T-helper 1 cell treated with Interleukin-12 subunit alpha and Interleukin-12 subunit beta and Interleukin-4 antibody, amounts not matched to agents 30 μg/mL and 1 μg/mL, for 36 hours (primary cell): ENCODE measurements around the gene IL18R1.

ENCODE experiments used
- H3K27ac Mint-ChIP-seq: one replicate; pipeline ENCODE4 v1.8.0; 2021; ENCODE audit warnings: mild to moderate bottlenecking, mixed read lengths
- H3K27me3 Mint-ChIP-seq: one replicate; pipeline ENCODE4 v1.8.0; 2021; ENCODE audit warnings: low read depth, mixed read lengths
- H3K36me3 Mint-ChIP-seq: one replicate; pipeline ENCODE4 v1.8.0; 2021; ENCODE audit warnings: low read depth, mixed read lengths
- H3K4me1 Mint-ChIP-seq: one replicate; pipeline ENCODE4 v1.8.0; 2021; ENCODE audit warnings: low read depth, mixed read lengths
- H3K4me3 Mint-ChIP-seq: one replicate; pipeline ENCODE4 v1.8.0; 2021; ENCODE audit warnings: mild to moderate bottlenecking, moderate library complexity, mixed read lengths
- H3K9me3 Mint-ChIP-seq: one replicate; pipeline ENCODE4 v1.8.0; 2021; ENCODE audit warnings: mixed read lengths

Gene IL18R1

GRCh38 chr2:102424754-102425153 is 69.2 kb downstream of the IL18R1 start:
- Mint-ChIP-seq H3K4me3 (peak overlapping the region; percentile 40), H3K36me3 (peaks cover 76% of the 10 kb centered on the region), H3K27ac (peak overlapping the region; percentile 74), H3K27me3 (no peaks in the 10 kb centered on the region), H3K9me3 (peaks cover 9% of the 10 kb centered on the region), H3K4me1 (peaks cover 85% of the 10 kb centered on the region)

GRCh38 chr2:102425441-102426132 is 70.0 kb downstream of the IL18R1 start:
- Mint-ChIP-seq H3K27ac (peak overlapping the region; percentile 17), H3K9me3 (peaks cover 10% of the 10 kb centered on the region), H3K36me3 (peaks cover 77% of the 10 kb centered on the region), H3K4me3 (peak overlapping the region; percentile 3), H3K4me1 (peaks cover 87% of the 10 kb centered on the region), H3K27me3 (no peaks in the 10 kb centered on the region)

DNA sequence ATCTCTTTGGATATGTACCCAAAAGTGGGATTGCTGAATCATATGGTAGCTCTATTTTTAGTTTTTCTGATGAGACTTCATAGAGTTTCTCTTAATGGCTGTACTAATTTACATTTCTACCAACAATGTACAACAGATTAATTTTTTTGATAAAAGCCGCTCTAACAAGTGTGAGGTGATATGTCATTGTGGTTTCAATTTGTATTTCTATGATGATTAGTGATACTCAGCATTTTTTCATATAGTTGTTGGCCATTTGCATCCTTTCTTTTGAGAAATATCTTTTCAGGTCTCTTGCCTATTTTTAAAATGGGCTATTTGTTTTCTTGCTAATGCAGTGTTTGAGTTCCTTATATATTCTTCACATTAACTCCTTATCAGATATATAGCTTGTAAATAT is 71.7 kb downstream of the IL18R1 start:
- H3K27ac Mint-ChIP-seq, result peak overlapping the region; percentile 15
- no peaks in the 10 kb centered on the region for H3K27me3 Mint-ChIP-seq
- peaks cover 74% of the 10 kb centered on the region for H3K36me3 Mint-ChIP-seq

DNA sequence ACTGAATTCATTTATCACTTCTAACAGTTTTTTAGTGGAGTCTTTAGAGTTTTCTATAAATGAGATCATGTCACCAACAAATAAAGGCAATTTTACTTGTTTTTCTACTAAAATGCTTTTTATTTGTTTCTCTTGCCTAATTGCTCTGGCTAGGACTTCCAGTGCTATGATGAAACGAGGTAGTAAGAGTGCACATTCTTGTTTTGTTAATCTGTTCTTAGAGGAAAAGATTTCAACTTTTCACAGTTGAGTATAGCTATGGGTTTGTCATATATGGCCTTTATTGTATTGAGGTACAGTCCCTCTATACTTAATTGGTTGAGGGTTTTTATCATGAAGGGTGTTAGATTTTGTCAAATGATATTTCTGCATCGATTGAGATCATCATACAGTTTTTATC is 73.0 kb downstream of the IL18R1 start:
- no peaks in the 10 kb centered on the region for H3K27me3 Mint-ChIP-seq
- H3K4me1 Mint-ChIP-seq, result peaks cover 72% of the 10 kb centered on the region
- H3K36me3 Mint-ChIP-seq, result peaks cover 69% of the 10 kb centered on the region

More for the DNA sequence above, 71.7 kb downstream of the IL18R1 start:
- H3K4me1 Mint-ChIP-seq, result peaks cover 79% of the 10 kb centered on the region
- peak overlapping the region; percentile 39 for H3K4me3 Mint-ChIP-seq
- H3K9me3 Mint-ChIP-seq, result peaks cover 10% of the 10 kb centered on the region

DNA sequence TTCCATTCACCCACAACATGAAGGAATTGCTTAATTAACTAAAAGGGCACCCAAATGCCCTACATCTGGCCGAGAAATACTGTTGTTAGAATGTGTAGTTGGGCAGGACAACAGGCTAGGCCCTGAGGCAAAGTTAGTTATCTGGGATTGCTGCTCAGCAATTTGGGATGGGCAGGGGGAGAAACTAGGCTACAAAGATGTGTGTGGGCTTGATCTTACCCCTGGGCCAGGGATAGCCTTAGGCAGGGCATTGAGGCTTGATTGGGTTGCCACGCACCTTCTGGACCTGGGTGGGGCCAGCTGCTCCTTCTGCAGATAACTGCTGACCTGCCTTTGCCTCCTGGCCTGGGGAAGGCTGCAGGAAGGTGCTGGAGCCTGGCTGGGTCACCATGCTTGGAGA is 76.8 kb downstream of the IL18R1 start:
- no peak overlapping the region for H3K27ac Mint-ChIP-seq
- H3K36me3 Mint-ChIP-seq, result peaks cover 63% of the 10 kb centered on the region
- peaks cover 70% of the 10 kb centered on the region for H3K4me1 Mint-ChIP-seq
- peaks cover 10% of the 10 kb centered on the region for H3K9me3 Mint-ChIP-seq
- H3K4me3 Mint-ChIP-seq, result no peak overlapping the region
- no peaks in the 10 kb centered on the region for H3K27me3 Mint-ChIP-seq

More for the DNA sequence above, 73.0 kb downstream of the IL18R1 start:
- peak overlapping the region; percentile 45 for H3K27ac Mint-ChIP-seq
- H3K9me3 Mint-ChIP-seq, result peaks cover 10% of the 10 kb centered on the region
- peak overlapping the region; percentile 57 for H3K4me3 Mint-ChIP-seq

DNA sequence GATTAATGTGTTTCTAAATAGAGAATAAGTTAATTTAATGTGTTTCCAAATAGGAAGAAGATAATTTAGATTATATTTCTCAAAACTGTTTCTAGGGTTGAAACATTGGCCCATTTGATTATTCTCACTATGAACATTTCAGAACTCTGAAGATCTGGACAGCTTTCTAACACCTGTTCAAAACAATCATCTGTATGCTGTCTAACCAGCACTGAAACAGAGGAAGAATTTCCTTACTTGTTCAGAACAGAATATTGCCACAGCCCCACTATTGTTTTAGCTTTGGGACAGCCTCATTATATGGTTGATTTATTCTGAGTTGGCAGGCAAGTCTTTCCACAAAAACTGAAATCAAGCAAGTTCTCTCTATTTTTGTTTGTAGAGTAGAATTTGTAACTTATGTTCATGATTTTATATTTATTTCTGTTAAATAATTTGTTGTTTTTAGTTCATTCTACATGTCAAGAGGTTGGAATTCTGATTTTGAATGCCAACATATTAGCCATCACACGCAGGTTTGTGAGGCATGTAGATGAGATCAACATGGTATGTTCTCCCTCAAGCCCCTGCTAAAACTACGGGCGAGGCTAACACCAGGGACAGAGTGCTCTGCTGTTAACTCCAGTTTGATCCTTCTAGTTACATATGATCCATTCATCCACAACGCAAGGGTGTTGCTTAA is 78.5 kb downstream of the IL18R1 start:
- Mint-ChIP-seq H3K27ac (no peak overlapping the region), H3K9me3 (peaks cover 5% of the 10 kb centered on the region), H3K27me3 (no peaks in the 10 kb centered on the region), H3K36me3 (peaks cover 47% of the 10 kb centered on the region), H3K4me3 (no peak overlapping the region), H3K4me1 (peaks cover 54% of the 10 kb centered on the region)

DNA sequence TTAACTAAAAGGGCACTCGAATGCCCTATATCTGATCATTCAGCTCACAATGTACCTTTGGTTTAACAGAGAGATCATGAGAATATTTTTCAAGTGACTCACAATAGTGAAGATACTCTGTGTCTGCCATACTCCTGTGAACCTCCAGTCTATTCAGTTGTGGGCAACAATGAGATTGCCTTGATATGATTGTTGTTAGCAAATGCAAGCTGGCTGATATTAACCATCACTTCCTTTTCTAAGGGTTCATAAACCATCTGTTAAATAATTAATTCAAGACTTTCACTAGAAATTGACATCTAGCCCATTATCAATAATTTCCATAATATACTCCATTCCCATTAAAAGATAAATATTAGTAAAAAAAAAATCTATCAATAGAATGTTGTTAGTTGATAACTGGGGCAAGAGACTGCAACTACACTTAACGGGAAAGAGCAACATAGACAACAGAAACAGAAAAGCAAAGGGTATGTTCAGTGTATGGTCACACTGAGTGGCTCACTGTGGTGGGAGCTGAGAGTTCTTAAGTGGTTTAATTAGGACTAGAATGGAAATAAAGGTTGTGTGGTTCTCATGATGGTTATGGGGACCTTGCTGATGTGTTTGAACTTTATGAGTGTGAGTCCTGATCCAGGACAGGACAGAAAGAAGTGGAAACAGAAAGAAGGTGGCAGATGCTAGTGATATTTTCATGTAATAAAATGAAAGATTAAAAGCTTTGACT is 79.2 kb downstream of the IL18R1 start:
- Mint-ChIP-seq H3K27ac (peak overlapping the region; percentile 55), H3K4me3 (peak overlapping the region; percentile 16), H3K4me1 (peaks cover 47% of the 10 kb centered on the region), H3K27me3 (no peaks in the 10 kb centered on the region), H3K9me3 (peaks cover under 1% of the 10 kb centered on the region), H3K36me3 (peaks cover 40% of the 10 kb centered on the region)

- Mint-ChIP-seq H3K36me3 (peaks cover 33% of the 10 kb centered on the region), H3K27me3 (no peaks in the 10 kb centered on the region), H3K9me3 (no peaks in the 10 kb centered on the region), H3K4me1 (peaks cover 39% of the 10 kb centered on the region), H3K4me3 (no peak overlapping the region), H3K27ac (peak overlapping the region; percentile 49)
Observed at GRCh38 chr2:102435741-102436140, 80.1 kb downstream of the IL18R1 start.

DNA sequence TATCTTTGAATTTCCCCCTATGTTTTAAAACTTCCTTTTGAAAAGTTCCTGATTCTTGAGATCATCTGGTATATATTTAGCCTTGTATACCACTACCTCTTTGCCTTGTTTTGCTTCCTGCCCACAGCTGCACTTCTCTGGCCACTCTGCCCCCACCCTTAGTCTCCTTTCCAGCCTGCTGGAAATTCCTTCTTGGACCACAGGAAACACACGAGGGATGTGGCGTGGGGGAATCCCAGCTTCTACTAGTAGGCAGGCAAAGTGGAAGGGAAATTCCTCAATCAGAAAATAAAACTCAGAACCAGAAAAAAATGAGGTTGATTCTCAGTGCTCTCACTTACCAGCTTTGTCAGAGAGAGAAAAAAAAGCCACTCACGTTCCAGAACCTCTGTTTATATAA is 80.7 kb downstream of the IL18R1 start:
- Mint-ChIP-seq H3K4me1 (peaks cover 35% of the 10 kb centered on the region), H3K4me3 (peak overlapping the region; percentile 40), H3K36me3 (peaks cover 28% of the 10 kb centered on the region), H3K27ac (peak overlapping the region; percentile 49), H3K9me3 (no peaks in the 10 kb centered on the region), H3K27me3 (no peaks in the 10 kb centered on the region)

DNA sequence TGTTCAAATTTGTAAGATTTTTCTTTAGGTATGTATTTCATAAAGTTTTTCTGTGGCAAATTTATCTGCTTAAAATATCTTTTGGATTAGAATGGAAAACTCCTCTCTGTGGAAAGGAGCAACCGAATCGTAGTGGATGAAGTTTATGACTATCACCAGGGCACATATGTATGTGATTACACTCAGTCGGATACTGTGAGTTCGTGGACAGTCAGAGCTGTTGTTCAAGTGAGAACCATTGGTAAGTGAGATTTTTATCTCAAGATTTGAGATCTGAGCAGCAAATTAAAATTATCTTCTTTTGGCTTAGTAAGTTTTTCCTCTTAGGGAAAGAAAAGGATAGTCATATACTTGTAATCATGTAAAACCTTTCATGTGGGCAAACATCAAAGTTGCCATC is 81.5 kb downstream of the IL18R1 start:
- H3K27ac Mint-ChIP-seq, result peak overlapping the region; percentile 75
- H3K36me3 Mint-ChIP-seq, result peaks cover 25% of the 10 kb centered on the region
- H3K9me3 Mint-ChIP-seq, result no peaks in the 10 kb centered on the region
- no peak overlapping the region for H3K4me3 Mint-ChIP-seq
- peaks cover 33% of the 10 kb centered on the region for H3K4me1 Mint-ChIP-seq
- no peaks in the 10 kb centered on the region for H3K27me3 Mint-ChIP-seq

DNA sequence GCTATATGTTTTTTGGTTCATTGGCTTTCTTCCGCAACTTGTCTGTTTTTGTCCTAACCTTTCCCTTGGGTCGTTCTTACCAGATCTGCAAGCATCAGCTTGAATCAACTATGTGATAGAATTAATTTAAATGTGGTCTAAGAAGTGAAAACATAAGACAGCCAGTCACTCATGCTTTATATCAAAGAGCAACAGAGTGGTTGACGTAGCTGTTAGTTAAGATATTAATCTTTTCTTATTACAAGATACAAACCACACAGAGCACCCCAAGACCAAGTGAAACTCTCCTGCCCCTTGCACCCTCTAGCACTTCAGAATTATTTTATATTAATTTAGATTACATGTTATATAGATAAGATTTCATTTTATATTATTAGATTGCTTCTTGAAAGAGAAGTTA is 82.5 kb downstream of the IL18R1 start:
- no peaks in the 10 kb centered on the region for H3K9me3 Mint-ChIP-seq
- no peak overlapping the region for H3K4me3 Mint-ChIP-seq
- H3K4me1 Mint-ChIP-seq, result peaks cover 34% of the 10 kb centered on the region
- no peak overlapping the region for H3K27ac Mint-ChIP-seq
- peaks cover 23% of the 10 kb centered on the region for H3K36me3 Mint-ChIP-seq
- H3K27me3 Mint-ChIP-seq, result no peaks in the 10 kb centered on the region

DNA sequence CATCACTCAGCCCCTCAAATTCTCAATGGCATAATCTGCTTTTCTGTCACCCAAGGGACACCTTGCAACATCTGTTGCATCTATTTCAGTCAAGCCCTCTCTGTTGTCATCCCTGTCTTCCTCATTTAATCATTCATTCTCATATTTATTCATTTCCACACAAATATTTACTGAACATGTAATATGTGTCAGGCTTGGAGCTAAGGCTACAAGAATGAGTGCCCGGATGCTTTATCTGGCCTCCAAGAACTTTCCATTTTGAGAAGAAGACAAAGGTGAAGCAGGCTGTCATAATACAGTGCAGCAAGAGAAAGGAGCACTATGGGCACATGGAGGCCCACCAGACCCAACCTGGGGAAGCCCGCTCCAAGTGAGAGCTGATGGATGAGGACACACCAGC is 83.0 kb downstream of the IL18R1 start:
- no peaks in the 10 kb centered on the region for H3K9me3 Mint-ChIP-seq
- H3K36me3 Mint-ChIP-seq, result peaks cover 27% of the 10 kb centered on the region
- peaks cover 38% of the 10 kb centered on the region for H3K4me1 Mint-ChIP-seq
- no peak overlapping the region for H3K4me3 Mint-ChIP-seq
- no peak overlapping the region for H3K27ac Mint-ChIP-seq
- no peaks in the 10 kb centered on the region for H3K27me3 Mint-ChIP-seq

DNA sequence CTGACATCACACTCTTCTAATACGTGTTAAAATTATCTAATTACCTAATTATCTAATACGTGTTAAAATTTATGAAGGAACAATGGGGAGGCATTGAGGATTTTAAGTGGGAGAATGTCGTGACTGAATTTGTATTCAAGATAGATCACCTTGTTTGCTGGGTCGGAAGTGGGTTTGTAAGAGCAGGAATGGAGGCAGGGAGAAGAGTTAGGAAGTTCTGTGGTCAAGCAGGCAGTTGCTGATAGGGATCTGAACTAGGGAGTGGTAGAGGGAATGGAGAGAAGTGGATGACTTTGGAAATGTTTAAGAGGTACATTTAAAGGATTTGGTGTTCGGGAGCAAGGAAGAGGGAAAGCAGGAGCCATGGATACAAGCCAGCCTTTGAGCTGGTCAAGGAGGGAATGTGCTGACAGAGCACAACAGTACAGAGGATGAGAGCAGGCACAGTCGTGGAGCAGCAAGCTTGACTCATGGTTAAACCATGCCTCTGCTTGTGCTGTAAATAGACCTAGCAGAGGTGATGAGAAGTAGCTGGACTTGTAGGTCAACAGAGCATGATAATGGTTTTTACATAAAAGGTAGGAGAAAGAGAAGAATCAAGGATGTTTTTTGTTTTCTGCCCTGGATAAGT is 83.6 kb downstream of the IL18R1 start:
- H3K4me3 Mint-ChIP-seq, result no peak overlapping the region
- H3K36me3 Mint-ChIP-seq, result peaks cover 28% of the 10 kb centered on the region
- no peaks in the 10 kb centered on the region for H3K27me3 Mint-ChIP-seq
- H3K27ac Mint-ChIP-seq, result no peak overlapping the region
- peaks cover 38% of the 10 kb centered on the region for H3K4me1 Mint-ChIP-seq
- H3K9me3 Mint-ChIP-seq, result no peaks in the 10 kb centered on the region

GRCh38 chr2:102442967-102443828 is 87.6 kb downstream of the IL18R1 start:
- Mint-ChIP-seq H3K27ac (peak overlapping the region; percentile 82), H3K27me3 (no peaks in the 10 kb centered on the region), H3K9me3 (no peaks in the 10 kb centered on the region), H3K4me3 (peak overlapping the region; percentile 49), H3K36me3 (peaks cover 33% of the 10 kb centered on the region), H3K4me1 (peaks cover 11% of the 10 kb centered on the region)
